Kidney glomerular epithelial cell (primary cell): ENCODE data around the gene PAQR7.
A peak's percentile ranks its signal among the peaks of the same experiment; 100 is the strongest.
"Not testable (repeated sequence)": the region's sequence is repeated elsewhere in the genome, so short reads cannot be mapped to it uniquely, and the experiment has no call there.

Experiments used
- DNase-seq: peaks from one replicate; lab custom pipeline; 2025; lab: John Stamatoyannopoulos, UW

The PAQR7 gene

DNA sequence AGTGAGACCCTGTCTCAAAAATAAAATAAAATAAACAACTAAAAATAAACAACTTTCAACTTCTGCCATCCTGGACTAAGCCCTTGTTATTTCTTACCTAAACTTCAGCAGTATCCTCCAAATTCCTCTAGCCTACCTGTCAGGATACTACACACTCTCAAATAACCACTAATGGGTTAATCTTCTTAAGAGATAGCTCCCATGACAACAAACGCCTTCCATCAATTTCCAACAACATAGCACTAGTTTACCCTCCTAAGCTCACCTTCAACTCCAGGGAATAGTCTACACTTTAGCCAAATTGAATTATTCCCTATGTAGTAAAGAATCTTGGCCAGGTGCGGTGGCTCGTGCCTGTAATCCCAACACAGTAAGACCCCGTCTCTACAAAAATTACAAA, 27.6 kb downstream of the PAQR7 start:
- DNase-seq = no peak

DNA sequence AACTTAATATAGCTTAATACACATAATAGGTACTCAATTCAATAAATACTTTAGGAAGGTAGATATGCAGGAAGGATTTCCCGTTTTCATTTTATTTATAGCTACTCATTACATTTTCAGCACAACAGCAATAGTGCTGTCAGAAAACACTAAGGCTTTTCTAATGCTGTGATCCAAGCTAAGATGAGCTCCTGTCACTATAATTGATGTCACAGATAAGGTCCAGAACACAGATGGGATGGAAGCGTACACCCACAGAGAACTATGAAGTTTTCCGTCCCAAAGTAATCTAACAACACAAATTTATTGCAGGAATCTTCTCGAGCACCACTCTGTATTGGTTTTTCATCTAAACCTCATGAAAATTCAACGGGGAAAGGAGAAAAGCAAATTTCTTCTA, 29.8 kb downstream of the PAQR7 start:
- no peak for DNase-seq

DNA sequence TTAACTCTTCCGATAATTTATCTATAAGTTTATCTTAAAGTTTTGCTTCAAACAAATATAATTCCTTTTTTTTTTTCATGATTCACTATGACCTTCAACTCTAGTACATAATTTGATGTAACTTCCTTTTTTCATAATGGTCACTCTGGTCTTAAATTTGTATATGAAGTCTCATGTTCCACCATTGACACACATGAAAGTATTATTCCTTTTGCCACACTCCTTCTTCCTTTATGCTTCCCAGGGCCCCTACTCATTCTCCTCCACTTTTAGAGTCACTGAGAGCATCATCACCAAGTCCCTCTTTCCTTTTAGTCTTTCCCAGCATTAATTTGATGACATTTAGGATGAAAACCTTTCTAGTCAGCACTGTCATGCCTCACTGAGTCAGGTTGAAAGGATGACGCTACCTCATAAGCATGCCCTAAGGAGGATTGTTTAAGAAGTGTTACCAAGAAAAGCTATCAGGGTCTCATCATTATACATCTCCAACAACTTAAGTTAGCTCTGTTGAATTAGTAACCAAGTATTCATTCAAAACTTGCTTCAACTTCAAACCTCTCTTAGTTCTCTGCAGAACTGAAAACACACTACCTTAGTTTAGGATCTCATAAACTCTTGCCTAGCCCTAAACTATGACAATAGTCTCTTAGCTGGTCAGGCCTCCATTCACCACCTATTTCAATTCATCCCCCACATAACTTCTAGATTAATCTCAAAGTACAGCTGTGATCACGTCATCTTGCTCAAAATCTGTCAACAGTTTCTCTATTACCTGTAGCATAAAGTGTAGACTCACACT, 30.8 kb downstream of the PAQR7 start:
- peak; percentile 70 for DNase-seq

DNA sequence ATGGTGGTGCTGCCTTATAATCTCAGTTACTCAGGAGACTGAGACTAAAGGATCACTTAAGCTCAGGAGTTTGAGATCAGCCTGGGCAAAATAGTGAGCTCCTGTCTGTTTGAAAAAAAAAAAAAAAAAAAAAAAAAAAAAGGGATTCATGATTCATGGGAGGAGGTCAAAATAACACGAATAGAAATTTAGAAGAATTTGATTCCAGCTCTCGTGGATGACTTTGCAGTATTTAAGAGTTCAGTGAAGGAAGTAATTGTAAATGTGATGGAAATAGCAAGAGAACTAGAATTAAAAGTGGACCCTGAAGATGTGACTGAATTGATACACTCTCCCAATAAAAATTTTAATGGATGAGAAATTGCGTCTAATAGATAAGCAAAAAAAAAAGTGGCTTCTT, 32.0 kb downstream of the PAQR7 start:
- DNase-seq = no peak

DNA sequence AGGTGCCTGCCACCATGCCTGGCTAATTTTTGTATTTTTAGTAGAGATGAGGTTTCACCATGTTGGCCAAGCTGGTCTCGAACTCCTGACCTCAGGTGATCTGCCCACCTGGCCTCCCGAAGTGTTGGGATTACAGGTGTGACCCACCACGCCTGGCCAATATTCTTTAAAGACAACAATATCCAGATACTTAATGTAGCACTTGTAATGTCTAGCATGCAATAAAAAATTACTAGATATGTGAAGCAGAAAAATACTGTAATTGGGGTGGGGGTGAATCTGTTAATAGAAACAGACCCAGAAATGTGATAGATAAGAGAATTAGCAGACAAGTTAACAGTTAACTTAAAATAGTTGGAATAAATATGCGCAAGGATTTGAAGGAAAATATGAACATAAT, 35.7 kb downstream of the PAQR7 start:
- not testable (repeated sequence) for DNase-seq

GRCh38 chr1:25837262-25837875, 38.1 kb downstream of the PAQR7 start:
- DNase-seq = peak; percentile 61

DNA sequence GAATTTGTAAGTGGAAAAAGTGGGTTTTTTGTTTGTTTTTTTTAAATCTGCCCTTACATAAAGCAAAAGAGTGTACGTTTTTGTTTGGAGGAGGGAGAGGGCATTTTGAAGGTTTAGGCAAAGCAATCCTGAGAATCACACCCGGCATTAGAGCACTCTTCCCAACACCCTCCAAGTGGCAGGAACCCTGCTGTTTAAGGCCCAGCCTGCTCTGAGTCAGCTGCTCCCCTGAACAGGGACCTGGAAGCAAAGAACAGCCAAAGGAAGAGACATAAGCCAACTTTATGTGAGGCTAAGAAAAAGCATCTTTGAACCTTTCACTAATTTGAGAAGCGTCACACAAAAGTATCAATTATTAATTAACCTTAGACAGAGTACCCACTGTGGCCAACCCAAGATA, 38.8 kb downstream of the PAQR7 start:
- no peak for DNase-seq

GRCh38 chr1:25834894-25835293, 40.6 kb downstream of the PAQR7 start:
- DNase-seq = no peak

GRCh38 chr1:25833158-25833557, 42.4 kb downstream of the PAQR7 start:
- DNase-seq = no peak

DNA sequence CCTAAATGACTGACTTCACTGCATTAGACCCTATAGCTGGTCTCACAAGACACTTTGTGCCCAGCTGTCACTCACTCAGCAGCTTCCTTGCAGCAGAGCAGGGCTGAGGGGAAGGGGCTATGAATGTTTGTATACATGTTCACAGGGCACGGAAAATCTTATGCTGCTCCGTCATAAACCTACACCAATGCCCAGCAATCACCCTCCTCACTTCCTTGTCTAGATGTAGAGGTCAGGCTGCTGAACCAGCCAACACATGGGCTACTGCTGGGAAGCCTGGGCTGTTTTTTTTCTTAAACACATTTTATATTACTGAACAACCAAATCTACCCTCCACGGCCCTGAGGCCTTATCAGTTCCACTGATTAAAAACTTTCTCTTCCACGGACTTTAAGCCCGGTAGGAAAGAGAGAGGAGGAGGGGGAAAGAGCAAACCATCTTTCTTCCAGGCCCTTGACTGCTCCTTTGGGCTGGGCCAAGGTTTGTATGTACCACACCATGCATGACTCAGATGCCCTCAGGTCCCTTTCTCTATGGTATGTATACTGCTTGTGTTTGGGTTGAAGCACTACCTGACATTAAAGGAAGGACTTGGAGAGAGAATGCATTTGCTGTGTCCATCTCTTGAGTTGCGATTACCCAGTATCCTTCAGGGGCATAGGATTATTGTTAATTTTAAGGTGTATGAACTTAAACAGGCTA, 43.0 kb downstream of the PAQR7 start:
- DNase-seq = no peak

GRCh38 chr1:25831569-25832196, 43.8 kb downstream of the PAQR7 start:
- no peak for DNase-seq

- no peak for DNase-seq
Observed at GRCh38 chr1:25829046-25829445, 46.5 kb downstream of the PAQR7 start.

- no peak for DNase-seq
Observed at GRCh38 chr1:25828491-25828890, 47.0 kb downstream of the PAQR7 start.

DNA sequence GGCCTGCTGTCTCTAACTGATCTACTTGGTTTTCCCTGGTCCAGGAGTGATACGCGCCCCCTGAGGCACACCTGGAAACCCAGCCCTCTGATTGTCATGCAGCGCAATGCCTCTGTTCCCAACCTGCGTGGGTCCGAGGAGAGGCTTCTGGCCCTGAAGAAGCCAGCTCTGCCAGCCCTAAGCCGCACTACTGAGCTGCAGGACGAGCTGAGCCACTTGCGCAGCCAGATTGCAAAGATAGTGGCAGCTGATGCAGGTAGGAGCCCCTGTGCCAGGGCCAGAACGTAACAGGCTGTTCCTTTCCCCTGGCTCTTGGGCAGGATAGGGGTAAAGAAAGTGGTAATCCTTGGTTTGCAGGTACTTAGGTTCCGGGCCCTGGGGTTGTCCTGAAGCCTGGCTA, 48.9 kb downstream of the PAQR7 start:
- no peak for DNase-seq

- DNase-seq = no peak
Observed at GRCh38 chr1:25825605-25826004, 49.9 kb downstream of the PAQR7 start.

DNA sequence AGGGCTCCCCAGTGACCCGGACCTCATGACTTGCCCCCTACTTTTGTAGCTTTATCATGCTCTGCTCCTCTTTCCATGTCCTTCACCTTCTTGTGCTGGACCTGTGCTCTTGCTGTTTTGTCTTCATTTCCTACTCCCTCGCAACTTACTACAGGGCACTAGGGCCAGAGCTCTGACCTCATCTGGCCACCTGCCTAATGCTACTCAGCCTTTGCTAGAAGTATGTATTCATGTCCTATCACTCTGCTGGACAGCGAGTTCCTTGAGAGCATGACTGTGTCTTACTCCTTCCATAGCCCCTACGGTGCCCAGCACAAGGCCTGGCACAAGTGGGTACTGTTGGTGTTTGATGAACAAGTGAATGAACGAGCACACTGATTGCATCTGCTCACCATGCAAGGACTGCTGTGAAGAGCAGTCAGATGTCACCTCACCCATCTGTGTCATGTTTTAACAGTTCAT, 53.8 kb downstream of the PAQR7 start:
- peak; percentile 3 for DNase-seq

- DNase-seq = no peak
Observed at GRCh38 chr1:25821112-25821476, 54.4 kb downstream of the PAQR7 start.

GRCh38 chr1:25820247-25821111, 55.0 kb downstream of the PAQR7 start:
- no peak for DNase-seq

- peak; percentile 80 for DNase-seq
Observed at GRCh38 chr1:25819491-25820246, 55.8 kb downstream of the PAQR7 start, which contains the start of gene MTFR1L. MTFR1L (plus strand) TSS chr1:25819954; CDS start chr1:25823105, 3,151 bp downstream.

DNA sequence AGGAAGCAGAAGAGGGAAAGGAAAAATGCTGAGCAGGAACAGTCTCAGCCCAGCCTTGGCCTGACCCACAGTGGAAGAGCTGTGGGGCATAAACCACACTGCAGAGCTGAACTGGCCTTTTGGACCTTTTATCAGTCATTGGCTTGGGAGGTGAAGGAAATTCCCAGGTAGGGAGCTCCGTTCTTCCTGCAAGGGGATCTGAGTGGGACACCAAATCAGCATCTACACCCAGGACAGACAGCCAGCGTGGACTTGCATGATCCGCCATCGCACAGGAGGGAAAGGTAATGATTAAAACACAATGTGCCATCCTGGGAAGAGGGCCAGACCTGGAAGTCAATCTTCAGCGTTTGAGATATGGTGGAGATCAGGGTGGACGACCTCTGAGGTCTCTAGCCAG, 56.9 kb downstream of the PAQR7 start:
- DNase-seq = no peak
